SK-N-MC (cell line): ENCODE results near the gene PRSS1.
"Not testable (repeated sequence)": the region's sequence is repeated elsewhere in the genome, so short reads cannot be mapped to it uniquely, and the experiment has no call there.

Experiments
- DNase-seq: peaks from one replicate; pipeline ENCODE4 v3.0.0-alpha.2; 2011; ENCODE audit warnings: low read depth, low spot score
- H3K27ac ChIP-seq: fragments of 200-600 bp; sonication (generic); 2 replicates; pipeline ENCODE4 v1.5.1; 2016; ENCODE audit warnings: mixed run types
- H3K36me3 ChIP-seq: fragments of 200-600 bp; sonication (generic); 2 replicates; pipeline ENCODE4 v1.6.1; 2017; ENCODE audit warnings: antibody characterized with exemption, low read length, mixed read lengths; ENCODE audit not compliant: insufficient read depth
- H3K4me3 ChIP-seq: fragments of 200-600 bp; sonication (generic); 2 replicates; pipeline ENCODE4 v1.5.1; 2016
- H3K9ac ChIP-seq: fragments of 200-600 bp; sonication (generic); 2 replicates; pipeline ENCODE4 v1.8.0; 2017; ENCODE audit warnings: mixed run types, mixed read lengths; ENCODE audit not compliant: insufficient read length
- H3K9me3 ChIP-seq: fragments of 200-600 bp; sonication (generic); 2 replicates; pipeline ENCODE4 v1.6.1; 2017; ENCODE audit warnings: low read depth, mild to moderate bottlenecking, antibody characterized with exemption, low read length, moderate library complexity, mixed read lengths
- EZH2 ChIP-seq: fragments of 200-600 bp; sonication (generic); IDR thresholded peaks from one replicate; pipeline ENCODE4 v1.6.1; 2017; ENCODE audit warnings: antibody characterized with exemption
- FOXP2 ChIP-seq: optimal IDR thresholded peaks from 2 replicates; pipeline ENCODE3; 2011; ENCODE audit warnings: mild to moderate bottlenecking, moderate library complexity; ENCODE audit not compliant: insufficient read depth; ENCODE audit errors: extremely low read length, control extremely low read depth
- POLR2AphosphoS5 ChIP-seq: IDR thresholded peaks from 2 replicates; pipeline ENCODE4 v1.6.1; 2012; ENCODE audit warnings: mild to moderate bottlenecking, low read depth, low read length, borderline replicate concordance

The PRSS1 gene

GRCh38 chr7:142716596-142716995, 32.7 kb upstream of the PRSS1 start:
- H3K9me3 ChIP-seq: no peaks in the 10 kb centered on the region
- H3K27ac ChIP-seq: no peak overlapping the region
- H3K36me3 ChIP-seq: no peaks in the 10 kb centered on the region
- H3K9ac ChIP-seq: no peak overlapping the region
- DNase-seq: no peak
- no peak for TF ChIP-seq EZH2
- no peak for TF ChIP-seq FOXP2
- no peak for TF ChIP-seq POLR2AphosphoS5
- H3K4me3 ChIP-seq: no peak overlapping the region

- Histone ChIP-seq H3K9me3 (no peaks in the 10 kb centered on the region), H3K36me3 (no peaks in the 10 kb centered on the region), H3K4me3 (no peak overlapping the region), H3K9ac (no peak overlapping the region), H3K27ac (no peak overlapping the region)
- DNase-seq: no peak
- no peak for TF ChIP-seq EZH2
- no peak for TF ChIP-seq FOXP2
- no peak for TF ChIP-seq POLR2AphosphoS5
Measured at GRCh38 chr7:142717453-142717852, 31.8 kb upstream of the PRSS1 start.

GRCh38 chr7:142718313-142718712, 31.0 kb upstream of the PRSS1 start:
- Histone ChIP-seq H3K4me3 (no peak overlapping the region), H3K36me3 (no peaks in the 10 kb centered on the region), H3K27ac (no peak overlapping the region), H3K9ac (no peak overlapping the region), H3K9me3 (no peaks in the 10 kb centered on the region)
- no peak for TF ChIP-seq EZH2
- TF ChIP-seq POLR2AphosphoS5: no peak
- no peak for TF ChIP-seq FOXP2
- no peak for DNase-seq

DNA sequence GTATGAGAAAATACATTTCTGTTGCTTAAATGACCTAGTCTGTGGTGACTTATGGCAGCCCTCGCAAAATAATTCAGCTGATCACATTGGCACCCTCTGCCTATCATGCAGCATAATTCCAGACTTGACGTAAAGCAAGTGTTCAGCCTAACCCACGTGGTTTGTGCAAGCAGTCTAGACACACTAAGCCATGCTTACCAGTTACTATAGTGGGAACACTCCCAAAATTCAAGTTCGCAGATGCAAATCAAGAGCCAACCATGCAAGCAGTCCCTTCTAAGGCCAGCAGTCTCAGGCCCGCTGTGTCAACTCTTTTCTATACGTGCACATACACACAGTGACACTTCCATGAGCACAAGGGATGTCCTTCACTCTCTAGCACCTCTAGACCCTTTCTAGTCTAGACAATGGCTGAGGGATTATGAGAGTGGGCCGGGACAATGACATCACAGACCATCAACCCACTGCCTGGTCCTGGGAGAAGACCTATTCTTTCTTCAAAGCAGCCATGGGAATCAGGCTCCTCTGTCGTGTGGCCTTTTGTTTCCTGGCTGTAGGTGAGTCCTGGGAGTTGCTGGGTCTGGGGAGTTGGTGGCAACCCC, 29.0 kb upstream of the PRSS1 start:
- H3K9ac ChIP-seq: no peak overlapping the region
- H3K9me3 ChIP-seq: no peaks in the 10 kb centered on the region

GRCh38 chr7:142720986-142721385, 28.3 kb upstream of the PRSS1 start:
- no peak for DNase-seq
- H3K4me3 ChIP-seq: no peak overlapping the region
- H3K27ac ChIP-seq: no peak overlapping the region
- H3K9me3 ChIP-seq: no peaks in the 10 kb centered on the region
- TF ChIP-seq EZH2 (no peak), POLR2AphosphoS5 (no peak), FOXP2 (no peak)
- H3K36me3 ChIP-seq: no peaks in the 10 kb centered on the region
- H3K9ac ChIP-seq: no peak overlapping the region

More for the DNA sequence above, 29.0 kb upstream of the PRSS1 start:
- Histone ChIP-seq H3K36me3 (no peaks in the 10 kb centered on the region), H3K27ac (no peak overlapping the region), H3K4me3 (no peak overlapping the region)
- TF ChIP-seq EZH2 (no peak), POLR2AphosphoS5 (no peak), FOXP2 (no peak)
- no peak for DNase-seq

GRCh38 chr7:142722248-142722794, 27.0 kb upstream of the PRSS1 start:
- Histone ChIP-seq H3K9ac (no peak overlapping the region), H3K36me3 (no peaks in the 10 kb centered on the region), H3K4me3 (no peak overlapping the region), H3K9me3 (no peaks in the 10 kb centered on the region), H3K27ac (no peak overlapping the region)
- no peak for DNase-seq
- TF ChIP-seq EZH2: no peak
- TF ChIP-seq POLR2AphosphoS5: no peak
- no peak for TF ChIP-seq FOXP2

DNA sequence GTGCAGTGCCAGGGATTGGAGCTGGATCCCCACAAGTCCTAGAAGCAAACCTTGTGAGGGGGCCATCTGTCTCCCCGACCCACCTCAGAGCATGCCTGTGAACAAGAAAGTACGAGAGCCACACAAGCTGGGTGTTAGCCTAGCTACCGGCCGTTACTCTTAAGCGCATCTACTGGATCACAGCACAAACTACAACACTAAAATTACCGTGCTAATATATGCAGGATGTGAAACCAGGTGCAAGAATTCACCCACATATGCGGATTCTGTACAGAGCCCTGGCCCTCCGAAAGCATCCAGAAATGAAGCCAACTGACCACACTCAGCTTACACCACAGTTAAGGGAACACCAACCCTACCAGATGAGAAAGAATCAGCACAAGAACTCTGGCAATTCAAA, 16.0 kb upstream of the PRSS1 start:
- no peak for TF ChIP-seq FOXP2
- TF ChIP-seq POLR2AphosphoS5: no peak
- TF ChIP-seq EZH2: no peak
- no peak overlapping the region for H3K9ac ChIP-seq
- H3K9me3 ChIP-seq: no peaks in the 10 kb centered on the region
- no peak for DNase-seq
- no peaks in the 10 kb centered on the region for H3K36me3 ChIP-seq
- no peak overlapping the region for H3K27ac ChIP-seq
- no peak overlapping the region for H3K4me3 ChIP-seq

GRCh38 chr7:142739923-142740492, 9.3 kb upstream of the PRSS1 start:
- Histone ChIP-seq H3K4me3 (no peak overlapping the region), H3K36me3 (no peaks in the 10 kb centered on the region), H3K9me3 (no peaks in the 10 kb centered on the region), H3K9ac (no peak overlapping the region), H3K27ac (no peak overlapping the region)
- TF ChIP-seq POLR2AphosphoS5 (no peak), FOXP2 (no peak), EZH2 (no peak)
- DNase-seq: no peak

GRCh38 chr7:142740786-142741185, 8.5 kb upstream of the PRSS1 start:
- no peaks in the 10 kb centered on the region for H3K9me3 ChIP-seq
- no peak overlapping the region for H3K9ac ChIP-seq
- DNase-seq: no peak
- H3K4me3 ChIP-seq: no peak overlapping the region
- H3K27ac ChIP-seq: no peak overlapping the region
- no peaks in the 10 kb centered on the region for H3K36me3 ChIP-seq
- TF ChIP-seq FOXP2 (no peak), EZH2 (no peak), POLR2AphosphoS5 (no peak)

- H3K4me3 ChIP-seq, H3K27ac ChIP-seq, DNase-seq, H3K36me3 ChIP-seq, H3K9ac ChIP-seq, H3K9me3 ChIP-seq: not testable (repeated sequence)
Measured at GRCh38 chr7:142741932-142742331, 7.3 kb upstream of the PRSS1 start.
